NAMALWA (cell line): Measurements from ENCODE around the gene TRPV4.
A peak's percentile ranks its signal among the peaks of the same experiment; 100 is the strongest.

ENCODE experiments used
- DNase-seq: peaks from one replicate; pipeline ENCODE4 v3.0.0-alpha.2; 2015; ENCODE audit warnings: low spot score

TRPV4 gene

GRCh38 chr12:109739747-109740693, 93.2 kb downstream of the TRPV4 start:
- peak; percentile 69 for DNase-seq

- no peak for DNase-seq
These were observed 94.1 kb downstream of the TRPV4 start for GRCh38 chr12:109738878-109739665.

- DNase-seq: no peak
These were observed 95.0 kb downstream of the TRPV4 start for GRCh38 chr12:109738209-109738608.

GRCh38 chr12:109737631-109738030, 95.6 kb downstream of the TRPV4 start:
- no peak for DNase-seq

GRCh38 chr12:109737126-109737525, 96.1 kb downstream of the TRPV4 start:
- no peak for DNase-seq

- DNase-seq: peak; percentile 22
These were observed 96.6 kb downstream of the TRPV4 start for GRCh38 chr12:109736552-109737108.

- DNase-seq: no peak
These were observed 97.2 kb downstream of the TRPV4 start for GRCh38 chr12:109735825-109736551.

GRCh38 chr12:109735051-109735521, 98.1 kb downstream of the TRPV4 start:
- DNase-seq: no peak

GRCh38 chr12:109734219-109735000, 98.8 kb downstream of the TRPV4 start:
- no peak for DNase-seq
